HG03025 (cell line): ENCODE data around the gene NFATC4.
A peak's percentile ranks its signal among the peaks of the same experiment; 100 is the strongest.
"Not testable (repeated sequence)": the region's sequence is repeated elsewhere in the genome, so short reads cannot be mapped to it uniquely, and the experiment has no call there.

Experiments
- ATAC-seq: cut with Tn5 transposase; IDR thresholded peaks from one replicate; pipeline ENCODE4 v1.9.1; 2021; ENCODE audit warnings: mild to moderate bottlenecking, moderate library complexity; ENCODE audit not compliant: unreplicated experiment, low FRiP score

The NFATC4 gene

GRCh38 chr14:24366413-24366720 lies 1.6 kb upstream of the NFATC4 start:
- ATAC-seq, result no peak

DNA sequence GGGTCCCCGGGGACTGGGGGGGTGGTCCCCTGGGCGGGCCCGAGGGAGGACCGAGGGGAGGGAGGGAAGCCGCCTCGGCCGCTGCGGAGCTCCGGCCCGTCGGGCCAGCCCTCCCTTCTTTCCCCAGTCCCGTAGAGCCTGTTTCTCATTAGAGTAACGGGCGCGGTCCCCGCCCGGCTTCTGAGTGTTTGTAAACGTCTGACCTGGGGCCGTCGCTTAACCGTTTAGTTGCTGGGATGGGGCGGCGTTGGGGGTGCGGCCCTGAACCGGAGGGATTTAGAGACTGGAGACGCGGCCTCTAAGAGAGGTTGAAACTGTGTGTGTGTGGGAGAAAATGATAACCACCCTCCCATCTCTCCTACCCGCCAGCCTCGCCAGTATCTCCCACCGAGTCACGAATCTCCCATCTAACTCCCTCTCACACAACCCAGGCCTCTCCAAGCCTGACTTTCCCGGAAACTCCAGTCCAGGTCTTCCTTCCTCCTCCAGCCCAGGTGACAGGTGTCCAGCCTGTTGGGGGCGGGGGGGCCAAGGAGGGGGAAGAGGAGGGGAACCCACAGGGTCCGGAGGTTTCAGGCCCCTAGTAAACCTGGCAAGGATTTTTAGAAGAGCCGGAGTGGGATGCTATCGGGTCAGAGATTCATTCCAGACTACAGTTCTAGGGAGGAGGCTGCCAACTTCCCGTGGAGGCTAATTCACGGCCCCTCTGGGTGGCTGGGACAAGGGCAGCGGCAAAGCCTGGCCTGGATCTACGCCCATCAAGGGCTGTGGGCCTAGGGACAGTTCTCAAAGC lies 1.1 kb upstream of the NFATC4 start:
- ATAC-seq, result peak; percentile 47

DNA sequence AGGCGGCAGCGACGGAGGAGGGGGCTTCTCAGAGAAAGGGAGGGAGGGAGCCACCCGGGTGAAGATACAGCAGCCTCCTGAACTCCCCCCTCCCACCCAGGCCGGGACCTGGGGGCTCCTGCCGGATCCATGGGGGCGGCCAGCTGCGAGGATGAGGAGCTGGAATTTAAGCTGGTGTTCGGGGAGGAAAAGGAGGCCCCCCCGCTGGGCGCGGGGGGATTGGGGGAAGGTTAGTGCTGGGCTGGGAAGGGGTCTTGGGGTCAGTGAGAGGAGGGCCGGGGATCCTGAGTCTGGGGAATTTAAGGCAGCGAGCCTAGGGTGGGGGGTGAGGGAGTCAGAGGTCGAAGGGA lies 203 bp downstream of the NFATC4 start:
- ATAC-seq, result no peak

- ATAC-seq, result no peak
These were observed 723 bp downstream of the NFATC4 start for GRCh38 chr14:24368562-24369252.

- ATAC-seq, result no peak
These were observed 1.5 kb downstream of the NFATC4 start for GRCh38 chr14:24369463-24369862.

DNA sequence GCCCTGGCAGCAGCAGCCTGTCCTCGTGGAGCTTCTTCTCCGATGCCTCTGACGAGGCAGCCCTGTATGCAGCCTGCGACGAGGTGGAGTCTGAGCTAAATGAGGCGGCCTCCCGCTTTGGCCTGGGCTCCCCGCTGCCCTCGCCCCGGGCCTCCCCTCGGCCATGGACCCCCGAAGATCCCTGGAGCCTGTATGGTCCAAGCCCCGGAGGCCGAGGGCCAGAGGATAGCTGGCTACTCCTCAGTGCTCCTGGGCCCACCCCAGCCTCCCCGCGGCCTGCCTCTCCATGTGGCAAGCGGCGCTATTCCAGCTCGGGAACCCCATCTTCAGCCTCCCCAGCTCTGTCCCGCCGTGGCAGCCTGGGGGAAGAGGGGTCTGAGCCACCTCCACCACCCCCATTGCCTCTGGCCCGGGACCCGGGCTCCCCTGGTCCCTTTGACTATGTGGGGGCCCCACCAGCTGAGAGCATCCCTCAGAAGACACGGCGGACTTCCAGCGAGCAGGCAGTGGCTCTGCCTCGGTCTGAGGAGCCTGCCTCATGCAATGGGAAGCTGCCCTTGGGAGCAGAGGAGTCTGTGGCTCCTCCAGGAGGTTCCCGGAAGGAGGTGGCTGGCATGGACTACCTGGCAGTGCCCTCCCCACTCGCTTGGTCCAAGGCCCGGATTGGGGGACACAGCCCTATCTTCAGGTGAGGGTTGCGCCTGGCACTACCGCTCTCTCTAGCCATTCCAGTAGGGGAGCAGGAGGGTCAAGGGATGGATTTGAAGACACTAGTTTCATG lies 2.1 kb downstream of the NFATC4 start:
- no peak for ATAC-seq

DNA sequence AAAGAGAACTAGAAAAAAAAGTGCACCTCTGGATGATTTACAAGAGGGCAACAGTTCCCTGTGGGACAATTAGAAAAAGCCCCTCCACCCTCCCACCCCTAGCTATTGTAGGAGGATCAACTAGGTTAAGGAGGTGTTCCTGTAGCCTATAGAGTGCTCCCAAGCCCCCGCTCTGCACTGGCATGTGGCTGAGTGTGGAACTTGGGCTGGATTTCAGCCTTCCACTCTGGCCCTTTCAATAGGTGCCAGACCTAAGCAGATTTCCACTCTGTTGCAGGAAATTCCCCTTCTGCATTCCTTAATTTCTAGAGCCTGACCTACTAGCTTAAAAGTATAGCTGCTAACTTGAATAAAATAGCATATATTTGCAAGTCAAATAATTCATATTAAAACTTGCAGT lies 2.8 kb downstream of the NFATC4 start:
- no peak for ATAC-seq

- ATAC-seq, result not testable (repeated sequence)
These were observed 3.6 kb downstream of the NFATC4 start for GRCh38 chr14:24371605-24372004.

- no peak for ATAC-seq
These were observed 4.9 kb downstream of the NFATC4 start for GRCh38 chr14:24372701-24373416.

DNA sequence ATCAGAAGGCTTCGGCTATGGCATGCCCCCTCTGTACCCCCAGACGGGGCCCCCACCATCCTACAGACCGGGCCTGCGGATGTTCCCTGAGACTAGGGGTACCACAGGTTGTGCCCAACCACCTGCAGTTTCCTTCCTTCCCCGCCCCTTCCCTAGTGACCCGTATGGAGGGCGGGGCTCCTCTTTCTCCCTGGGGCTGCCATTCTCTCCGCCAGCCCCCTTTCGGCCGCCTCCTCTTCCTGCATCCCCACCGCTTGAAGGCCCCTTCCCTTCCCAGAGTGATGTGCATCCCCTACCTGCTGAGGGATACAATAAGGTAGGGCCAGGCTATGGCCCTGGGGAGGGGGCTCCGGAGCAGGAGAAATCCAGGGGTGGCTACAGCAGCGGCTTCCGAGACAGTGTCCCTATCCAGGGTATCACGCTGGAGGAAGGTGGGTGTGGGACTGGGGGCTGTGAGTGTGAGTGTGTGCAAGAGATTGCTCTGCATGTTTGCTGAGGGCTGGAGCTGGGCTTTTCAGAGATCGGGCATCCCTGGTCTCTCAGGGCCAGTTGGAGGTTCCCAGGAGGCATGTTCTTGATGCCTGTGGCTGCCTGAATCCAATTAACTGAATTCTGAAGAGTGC lies 8.6 kb downstream of the NFATC4 start:
- ATAC-seq, result no peak

DNA sequence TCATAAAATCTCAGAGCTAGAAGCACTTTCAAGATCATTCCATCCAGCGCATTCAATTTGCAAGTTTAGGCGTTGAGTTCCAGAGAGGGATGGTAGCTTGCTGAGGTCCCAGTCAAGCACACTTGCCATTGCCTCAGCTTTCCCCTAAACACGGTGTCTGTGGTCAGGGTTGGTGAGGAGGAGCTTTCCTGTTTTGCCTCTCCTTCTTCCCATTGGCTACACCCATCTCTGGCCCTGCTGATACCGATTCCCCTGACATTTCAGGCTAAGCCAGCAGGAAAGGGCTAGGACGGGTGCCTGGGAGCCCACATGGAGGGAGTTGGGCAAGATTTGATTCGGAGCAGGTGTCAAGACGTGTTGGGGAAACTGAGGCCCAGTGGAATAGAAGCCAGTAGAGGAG lies 9.1 kb downstream of the NFATC4 start:
- no peak for ATAC-seq

- ATAC-seq, result no peak
These were observed 9.7 kb downstream of the NFATC4 start for GRCh38 chr14:24377657-24378056.

- ATAC-seq, result no peak
These were observed 10.3 kb downstream of the NFATC4 start for GRCh38 chr14:24378327-24378726.

DNA sequence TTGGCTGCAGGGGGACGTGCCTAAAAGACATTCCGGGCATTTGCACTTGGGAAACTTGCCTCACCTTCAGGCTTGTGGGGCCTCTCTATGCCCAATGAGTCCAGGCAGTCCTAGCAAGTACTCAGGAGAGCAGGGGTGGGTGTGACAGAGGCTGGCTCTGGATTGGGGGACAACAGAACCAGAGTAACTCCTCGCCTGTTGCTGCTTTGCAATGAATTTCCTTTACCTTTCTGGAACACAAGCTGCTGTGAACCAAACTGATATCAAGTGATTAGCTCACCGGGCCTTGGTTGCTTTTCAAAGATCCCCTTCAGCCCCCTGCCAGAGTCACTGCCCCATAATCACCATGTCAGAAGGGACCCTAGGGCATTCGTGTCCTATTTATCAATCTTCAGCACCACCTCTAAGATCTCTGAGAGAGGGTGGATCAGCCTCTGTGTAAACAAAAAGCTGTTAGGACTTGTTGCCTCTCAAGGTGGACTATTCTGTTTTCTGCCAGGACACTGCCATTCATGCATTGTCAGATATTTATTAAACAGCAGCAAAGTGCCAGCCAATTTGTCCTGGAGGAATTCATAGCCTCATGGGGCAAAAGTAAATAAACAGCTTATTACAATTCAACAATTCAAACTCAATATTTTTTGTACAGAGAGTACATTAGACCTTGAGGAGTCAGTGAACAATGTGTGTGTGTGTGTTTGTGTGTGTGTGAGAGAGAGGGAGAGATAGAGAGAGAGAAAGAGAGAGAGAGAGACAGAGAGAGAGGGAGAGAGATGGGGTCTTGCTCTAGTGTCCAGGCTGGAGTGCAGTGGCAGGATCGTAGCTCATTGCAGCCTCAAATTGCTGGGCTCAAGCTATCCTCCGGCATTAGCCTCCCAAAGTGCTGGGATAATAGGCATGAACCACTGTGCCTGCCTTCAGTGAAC lies 11.3 kb downstream of the NFATC4 start:
- no peak for ATAC-seq

GRCh38 chr14:24379907-24380730 lies 12.1 kb downstream of the NFATC4 start:
- no peak for ATAC-seq

DNA sequence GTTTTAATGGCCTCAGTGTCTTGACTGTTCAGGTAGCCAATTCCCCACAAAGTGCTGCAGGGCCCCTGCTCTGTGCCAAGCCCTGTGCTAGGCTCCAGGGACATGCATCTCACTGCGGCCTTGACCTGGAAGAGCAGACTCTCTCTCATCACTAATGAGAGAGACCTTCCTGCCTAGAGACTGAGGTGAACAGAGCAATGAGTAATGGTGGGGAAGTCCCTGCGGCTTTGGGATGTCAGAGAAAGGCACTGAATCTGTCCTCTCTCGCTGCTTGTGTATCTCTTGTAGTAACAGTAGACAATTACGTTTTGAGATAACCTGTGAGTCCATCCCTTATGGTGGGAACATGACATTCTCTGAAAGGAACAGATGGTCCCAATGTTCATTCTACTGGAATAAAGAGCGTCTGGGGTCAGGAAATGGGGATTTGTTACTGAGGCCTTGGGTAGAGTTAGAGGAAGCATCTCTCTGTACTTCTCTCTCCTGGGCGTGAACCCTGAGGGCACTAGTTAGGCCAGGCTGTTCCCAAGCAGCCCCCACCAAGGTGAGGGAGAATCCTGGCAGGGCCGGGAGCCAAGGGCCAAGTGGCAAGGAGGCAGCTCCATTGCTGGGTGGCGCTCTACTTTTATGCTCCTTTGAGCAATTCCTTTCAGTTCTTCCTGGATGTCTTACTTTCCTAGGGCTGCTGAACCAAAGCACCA lies 13.5 kb downstream of the NFATC4 start:
- ATAC-seq, result no peak

DNA sequence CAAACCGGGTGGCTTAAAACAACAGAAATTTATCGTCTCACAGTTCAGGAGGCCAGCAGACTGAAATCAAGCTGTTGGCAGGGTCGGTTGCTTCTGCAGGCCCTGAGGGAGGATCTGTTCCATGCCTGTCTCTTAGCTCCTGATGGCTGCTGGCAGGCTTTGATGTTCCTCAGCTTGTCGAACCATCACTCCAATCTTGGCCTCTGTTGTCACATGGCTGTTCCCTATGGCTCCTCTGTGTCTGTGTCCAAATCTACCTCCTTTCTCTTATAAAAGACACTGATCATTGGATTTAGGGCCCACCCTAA lies 14.0 kb downstream of the NFATC4 start:
- no peak for ATAC-seq

- ATAC-seq, result no peak
These were observed 16.2 kb downstream of the NFATC4 start for GRCh38 chr14:24384169-24384568.
